ENCODE measurements around the gene FTO. TPM values are rescaled to one million over a fixed set of nuclear protein-coding genes. Genes with fewer than 3 reads are reported as not detected.

FTO gene
- total RNA-seq, 1 donor: 135 TPM

- H3K4me3 ChIP-seq (ENCODE audit: low read depth, low read length): no peak overlapping the region
- peak; percentile 17 for DNase-seq (ENCODE audit: low read depth)
- TF ChIP-seq CTCF (IDR thresholded peaks at IDR 0.05; ENCODE audit: insufficient read depth, low read length): no peak
Measured at GRCh38 chr16:53852678-53853077, 148.7 kb downstream of the FTO start.

- no peak overlapping the region for H3K4me3 ChIP-seq (ENCODE audit: low read depth, low read length)
- no peak for TF ChIP-seq CTCF (IDR thresholded peaks at IDR 0.05; ENCODE audit: insufficient read depth, low read length)
- DNase-seq (ENCODE audit: low read depth): no peak
Measured at GRCh38 chr16:53855056-53855455, 151.1 kb downstream of the FTO start.

GRCh38 chr16:53855511-53855910 is 151.6 kb downstream of the FTO start:
- H3K4me3 ChIP-seq (ENCODE audit: low read depth, low read length): no peak overlapping the region
- no peak for DNase-seq (ENCODE audit: low read depth)
- no peak for TF ChIP-seq CTCF (IDR thresholded peaks at IDR 0.05; ENCODE audit: insufficient read depth, low read length)

GRCh38 chr16:53859995-53860540 is 156.1 kb downstream of the FTO start:
- DNase-seq (ENCODE audit: low read depth): no peak
- no peak overlapping the region for H3K4me3 ChIP-seq (ENCODE audit: low read depth, low read length)
- TF ChIP-seq CTCF (IDR thresholded peaks at IDR 0.05; ENCODE audit: insufficient read depth, low read length): no peak

- TF ChIP-seq CTCF (IDR thresholded peaks at IDR 0.05; ENCODE audit: insufficient read depth, low read length): no peak
- DNase-seq (ENCODE audit: low read depth): no peak
- no peak overlapping the region for H3K4me3 ChIP-seq (ENCODE audit: low read depth, low read length)
Measured at GRCh38 chr16:53863861-53864260, 159.9 kb downstream of the FTO start.

GRCh38 chr16:53864819-53865493 is 161.0 kb downstream of the FTO start:
- peak; percentile 14 for DNase-seq (ENCODE audit: low read depth)
- TF ChIP-seq CTCF (IDR thresholded peaks at IDR 0.05; ENCODE audit: insufficient read depth, low read length): no peak
- no peak overlapping the region for H3K4me3 ChIP-seq (ENCODE audit: low read depth, low read length)

- no peak for TF ChIP-seq CTCF (IDR thresholded peaks at IDR 0.05; ENCODE audit: insufficient read depth, low read length)
- DNase-seq (ENCODE audit: low read depth): peak; percentile 72
- no peak overlapping the region for H3K4me3 ChIP-seq (ENCODE audit: low read depth, low read length)
Measured at GRCh38 chr16:53865494-53865863, 161.5 kb downstream of the FTO start.

Measured in fibroblast of the aortic adventitia (primary cell).